ENCODE measurements around the gene MYBPC2. TPM values are rescaled to one million over a fixed set of nuclear protein-coding genes. Genes with fewer than 3 reads are reported as not detected.

The MYBPC2 gene
- total and polyA plus RNA-seq, 2 donors (not counting 1 experiment from before 2014, with no cell fraction given), result 1.1 to 1.7 TPM

- DNase-seq (no peak), ATAC-seq (ENCODE audit: low read depth) (no peak)
- H3K27ac ChIP-seq (ENCODE audit: low read length in 2 of 2), result no peak overlapping the region
- intact Hi-C loops (cut with micrococcal nuclease), result no loop called here
- Mint-ChIP-seq H3K4me1 (peaks cover 13% of the 10 kb centered on the region), H3K4me3 (no peak overlapping the region), H3K9me3 (ENCODE audit: insufficient read depth) (no peaks in the 10 kb centered on the region), H3K27ac (no peak overlapping the region), H3K27me3 (no peaks in the 10 kb centered on the region)
- peaks cover 0 to 10% (median 0%) of the 10 kb centered on the region in 3 donors for H3K9me3 ChIP-seq (ENCODE audit: control extremely low read depth in 1 of 3, control insufficient read depth in 2 of 3, insufficient read depth in 1 of 3, low read length in 2 of 3)
- H3K36me3 ChIP-seq (replicated peaks in 1 of 2; ENCODE audit: control extremely low read depth in 1 of 2, control insufficient read depth in 1 of 2, extremely low read depth in 1 of 2, insufficient read depth in 2 of 2, low read length in 1 of 2), result peaks cover 0 to 51% of the 10 kb centered on the region in 2 experiments
- peaks cover 38% of the 10 kb centered on the region for H3K79me2 ChIP-seq (ENCODE audit: control insufficient read depth, insufficient read depth, low read length)
- H3K4me2 ChIP-seq (replicated peaks; ENCODE audit: low read depth, low read length, poor library complexity, severe bottlenecking), result no peak overlapping the region
- POLR2A ChIA-PET, result no interaction called here
- H3K4me1 ChIP-seq (ENCODE audit: control insufficient read depth in 2 of 2, insufficient read depth in 2 of 2, low read length in 2 of 2), result peaks cover 7 to 9% of the 10 kb centered on the region in 2 donors
- TF ChIP-seq CTCF (IDR thresholded peaks at IDR 0.05), result no peak
- no peak for TF ChIP-seq EZH2 (IDR thresholded peaks at IDR 0.05; ENCODE audit: borderline replicate concordance, insufficient read depth, low read depth, low read length, poor library complexity, severe bottlenecking)
- no peaks in the 10 kb centered on the region for H3K27me3 ChIP-seq (replicated peaks in 1 of 4; ENCODE audit: control extremely low read depth in 1 of 4, control insufficient read depth in 3 of 4, insufficient read depth in 4 of 4, low read length in 3 of 4)
- 92% methylated on average over 10 of the region's 10 CpGs for WGBS (ENCODE audit: insufficient coverage)
- H2AFZ ChIP-seq (ENCODE audit: insufficient read depth, low read depth, low read length, poor library complexity, severe bottlenecking), result no peak overlapping the region
- no peak overlapping the region for H3K4me3 ChIP-seq (ENCODE audit: control extremely low read depth in 1 of 5, extremely low read depth in 1 of 5, insufficient read depth in 1 of 5, low read depth in 2 of 5, low read length in 4 of 5)
- CTCF ChIA-PET, result no interaction called here
- H3K9ac ChIP-seq (ENCODE audit: low read length), result no peak overlapping the region
- peaks cover 56% of the 10 kb centered on the region for H4K20me1 ChIP-seq (ENCODE audit: control insufficient read depth, insufficient read depth, low read length, poor library complexity, severe bottlenecking)
These were observed 50.2 kb downstream of the MYBPC2 start for GRCh38 chr19:50482916-50483315.

- H3K4me1 ChIP-seq (ENCODE audit: control insufficient read depth in 2 of 2, insufficient read depth in 2 of 2, low read length in 2 of 2), result peaks cover 4% of the 10 kb centered on the region in 2 donors
- intact Hi-C loops (cut with micrococcal nuclease), result no loop called here
These were observed 52.7 kb downstream of the MYBPC2 start for GRCh38 chr19:50485284-50485955.

More at GRCh38 chr19:50485284-50485955, 52.7 kb downstream of the MYBPC2 start:
- Histone ChIP-seq H4K20me1 (ENCODE audit: control insufficient read depth, insufficient read depth, low read length, poor library complexity, severe bottlenecking) (peaks cover 31% of the 10 kb centered on the region), H3K27me3 (replicated peaks in 1 of 4; ENCODE audit: control extremely low read depth in 1 of 4, control insufficient read depth in 3 of 4, insufficient read depth in 4 of 4, low read length in 3 of 4) (no peaks in the 10 kb centered on the region), H3K4me2 (replicated peaks; ENCODE audit: low read depth, low read length, poor library complexity, severe bottlenecking) (no peak overlapping the region), H3K9ac (ENCODE audit: low read length) (no peak overlapping the region), H3K27ac (ENCODE audit: low read length in 2 of 2) (no peak overlapping the region), H3K36me3 (replicated peaks in 1 of 2; ENCODE audit: control extremely low read depth in 1 of 2, control insufficient read depth in 1 of 2, extremely low read depth in 1 of 2, insufficient read depth in 2 of 2, low read length in 1 of 2) (peaks cover 0 to 28% of the 10 kb centered on the region in 2 experiments), H3K79me2 (ENCODE audit: control insufficient read depth, insufficient read depth, low read length) (peaks cover 13% of the 10 kb centered on the region), H3K9me3 (ENCODE audit: control extremely low read depth in 1 of 3, control insufficient read depth in 2 of 3, insufficient read depth in 1 of 3, low read length in 2 of 3) (peaks cover 0 to 12% (median 0%) of the 10 kb centered on the region in 3 donors), H3K4me3 (ENCODE audit: control extremely low read depth in 1 of 5, extremely low read depth in 1 of 5, insufficient read depth in 1 of 5, low read depth in 2 of 5, low read length in 4 of 5) (no peak overlapping the region), H2AFZ (ENCODE audit: insufficient read depth, low read depth, low read length, poor library complexity, severe bottlenecking) (no peak overlapping the region)
- H3K4me1 Mint-ChIP-seq, result peaks cover 8% of the 10 kb centered on the region
- DNase-seq, result no peak
- CTCF ChIA-PET, result interaction anchor here (1.2 kb wide), 1 partner anchor 23 kb away, joined by 3 read pairs; no protein-coding TSS in a partner anchor
- WGBS (ENCODE audit: insufficient coverage), result 93% methylated on average over 9 of the region's 10 CpGs
- ATAC-seq (ENCODE audit: low read depth), result no peak
- POLR2A ChIA-PET, result no interaction called here
- no peaks in the 10 kb centered on the region for H3K27me3 Mint-ChIP-seq
- H3K27ac Mint-ChIP-seq, result no peak overlapping the region
- TF ChIP-seq CTCF (IDR thresholded peaks at IDR 0.05) (no peak), EZH2 (IDR thresholded peaks at IDR 0.05; ENCODE audit: borderline replicate concordance, insufficient read depth, low read depth, low read length, poor library complexity, severe bottlenecking) (no peak)
- no peaks in the 10 kb centered on the region for H3K9me3 Mint-ChIP-seq (ENCODE audit: insufficient read depth)
- H3K4me3 Mint-ChIP-seq, result no peak overlapping the region

Measured in B cell (primary cell).